CD14-positive monocyte (primary cell): ENCODE measurements around the gene CBFB. TPM values are rescaled to one million over a fixed set of nuclear protein-coding genes. Genes with fewer than 3 reads are reported as not detected.

Source experiments
- DNase-seq, 3 donors: peaks; one replicate each; pipeline ENCODE4 v3.0.0-alpha.2; 2011 to 2022
- H2AFZ ChIP-seq: 2 replicates; pipeline ENCODE4 v1.6.0; 2012; ENCODE audit warnings: mild to moderate bottlenecking, low read depth, low read length, inconsistent platforms; ENCODE audit not compliant: insufficient read depth, poor library complexity, severe bottlenecking
- H3K27ac ChIP-seq, 2 donors: 1 replicate in 1 of 2; 2 replicates in 1 of 2; pipeline ENCODE4 v1.5.1; 2012 to 2013; ENCODE audit warnings: low read length in 2 of 2, control low read depth in 1 of 2, inconsistent platforms in 1 of 2, low read depth in 1 of 2, mild to moderate bottlenecking in 1 of 2
- H3K27me3 ChIP-seq, 2 donors: one replicate each; pipeline versions ENCODE4 v1.6.0 to v1.6.1; 2011 to 2013; ENCODE audit warnings: low read length in 2 of 2; ENCODE audit not compliant: control insufficient read depth in 2 of 2, insufficient read depth in 2 of 2
- H3K36me3 ChIP-seq, 2 donors: replicated peaks in 1 of 2; 1 replicate in 1 of 2; 2 replicates in 1 of 2; pipeline versions ENCODE4 v1.5.1 to v1.6.1; 2012 to 2013; ENCODE audit warnings: low read length in 2 of 2, control low read depth in 1 of 2, inconsistent platforms in 1 of 2, mild to moderate bottlenecking in 1 of 2; ENCODE audit not compliant: insufficient read depth in 2 of 2, control insufficient read depth in 1 of 2
- H3K4me1 ChIP-seq, 2 donors: 1 replicate in 1 of 2; 2 replicates in 1 of 2; pipeline versions ENCODE4 v1.5.1 to v1.6.1; 2012 to 2013; ENCODE audit warnings: low read length in 2 of 2, control low read depth in 1 of 2, inconsistent platforms in 1 of 2, mild to moderate bottlenecking in 1 of 2, moderate library complexity in 1 of 2; ENCODE audit not compliant: insufficient read depth in 2 of 2, control insufficient read depth in 1 of 2
- H3K4me2 ChIP-seq: replicated peaks from 2 replicates; pipeline ENCODE3; 2012; ENCODE audit warnings: low read length, moderate library complexity, mild to moderate bottlenecking; ENCODE audit not compliant: poor library complexity, severe bottlenecking; ENCODE audit errors: extremely low read depth
- H3K4me3 ChIP-seq, 3 experiments: fragments of 200-600 bp in 1 of 3; sonication (generic) in 1 of 3; replicated peaks in 1 of 3; 1 replicate in 2 of 3; 2 replicates in 1 of 3; pipeline ENCODE4 v1.5.1; 2011 to 2013; ENCODE audit warnings: low read length in 3 of 3, mild to moderate bottlenecking in 3 of 3, control low read depth in 2 of 3, low read depth in 2 of 3, inconsistent platforms in 1 of 3, moderate library complexity in 1 of 3
- H3K79me2 ChIP-seq: 2 replicates; pipeline ENCODE4 v1.6.0; 2012; ENCODE audit warnings: mild to moderate bottlenecking, control low read depth, inconsistent platforms, low read length, moderate library complexity; ENCODE audit not compliant: insufficient read depth
- H3K9ac ChIP-seq: 2 replicates; pipeline ENCODE4 v1.6.0; 2017; ENCODE audit warnings: low read length, mild to moderate bottlenecking; ENCODE audit not compliant: insufficient read depth, poor library complexity, severe bottlenecking
- H3K9me3 ChIP-seq, 2 donors: replicated peaks in 1 of 2; 1 replicate in 1 of 2; 2 replicates in 1 of 2; pipeline versions ENCODE4 v1.5.1 to v1.6.1; 2012 to 2013; ENCODE audit warnings: low read length in 2 of 2, control low read depth in 1 of 2; ENCODE audit not compliant: control insufficient read depth in 1 of 2, insufficient read depth in 1 of 2
- H4K20me1 ChIP-seq: 2 replicates; pipeline ENCODE4 v1.6.0; 2012; ENCODE audit warnings: mild to moderate bottlenecking, low read length, control low read depth, moderate library complexity; ENCODE audit not compliant: insufficient read depth
- H3K27ac Mint-ChIP-seq, 7 donors: one replicate each; pipeline ENCODE4 v1.8.0; 2020; ENCODE audit warnings: mild to moderate bottlenecking in 7 of 7, mixed read lengths in 7 of 7, moderate library complexity in 6 of 7, inconsistent platforms in 2 of 7
- H3K27me3 Mint-ChIP-seq, 3 donors: one replicate each; pipeline ENCODE4 v1.8.0; 2021 to 2022; ENCODE audit warnings: low read depth in 3 of 3, mild to moderate bottlenecking in 3 of 3, mixed read lengths in 3 of 3, moderate library complexity in 3 of 3, inconsistent platforms in 1 of 3
- H3K36me3 Mint-ChIP-seq, 2 donors: one replicate each; pipeline ENCODE4 v1.8.0; 2020; ENCODE audit warnings: mixed read lengths in 2 of 2, inconsistent platforms in 1 of 2, mild to moderate bottlenecking in 1 of 2
- H3K4me1 Mint-ChIP-seq: one replicate; pipeline ENCODE4 v1.8.0; 2020; ENCODE audit warnings: mild to moderate bottlenecking, mixed read lengths
- H3K4me3 Mint-ChIP-seq, 2 donors: one replicate each; pipeline ENCODE4 v1.8.0; 2020; ENCODE audit warnings: mild to moderate bottlenecking in 2 of 2, mixed read lengths in 2 of 2, moderate library complexity in 1 of 2
- H3K9me3 Mint-ChIP-seq, 7 donors: one replicate each; pipeline ENCODE4 v1.8.0; 2020 to 2022; ENCODE audit warnings: mixed read lengths in 7 of 7, mild to moderate bottlenecking in 6 of 7, moderate library complexity in 6 of 7, inconsistent platforms in 2 of 7
- CTCF ChIP-seq: fragments of 200-600 bp; IDR thresholded peaks from one replicate; pipeline ENCODE4 v1.8.0; 2022; ENCODE audit warnings: antibody characterized with exemption, mild to moderate bottlenecking
- WGBS: methylation state at CpG from one replicate; pipeline ENCODE4 v1.1.5; 2013; ENCODE audit warnings: missing lambda C conversion rate; ENCODE audit not compliant: insufficient coverage; 5-methylcytosine and 5-hydroxymethylcytosine counted together
- intact Hi-C, 2 donors: fragments of 100-400 bp; cut with micrococcal nuclease; formaldehyde crosslinking; loops; one replicate each; pipeline versions ENCODE4 v1.15.0 to v1.15.1; 2023
- polyA minus RNA-seq: library from RNA; depleted of rRNA, polyadenylated mRNA; stranded (reverse); fragments of >200 nt; gene quantifications from 2 replicates; pipeline ENCODE4 v1.2.3, GENCODE V29; 2012
- polyA plus RNA-seq, 3 donors: library from polyadenylated mRNA; depleted of rRNA in 1 of 3; unstranded in 2 of 3; stranded (reverse) in 1 of 3; fragments of 300-500 nt in 2 of 3; fragments of >200 nt in 1 of 3; fragmentation: Illumina TruSeq in 2 of 3; gene quantifications; 1 replicate in 2 of 3; 2 replicates in 1 of 3; pipeline ENCODE4 v1.2.3, GENCODE V29; 2012 to 2021
- total RNA-seq, 12 experiments: library from RNA in 1 of 12; stranded (reverse) in 1 of 12; fragments of 120-200 nt in 1 of 12; gene quantifications; one replicate each; pipeline ENCODE4 v1.2.4 and lab custom pipeline; 2013 to 2026; ENCODE audit warnings: mixed read lengths in 6 of 12, inconsistent platforms in 1 of 12

The CBFB gene
- total RNA-seq (2013) = 73.4 TPM
- 10 to 100 TPM; 28.3 to 45.4 (median 29.5) TPM for polyA plus RNA-seq
- 21.5 and 45.0 TPM in 2 replicates for polyA minus RNA-seq
- total RNA-seq (lab: John Stamatoyannopoulos, UW) = 34.0 to 112 (median 61.1) reads per million in 11 experiments

DNA sequence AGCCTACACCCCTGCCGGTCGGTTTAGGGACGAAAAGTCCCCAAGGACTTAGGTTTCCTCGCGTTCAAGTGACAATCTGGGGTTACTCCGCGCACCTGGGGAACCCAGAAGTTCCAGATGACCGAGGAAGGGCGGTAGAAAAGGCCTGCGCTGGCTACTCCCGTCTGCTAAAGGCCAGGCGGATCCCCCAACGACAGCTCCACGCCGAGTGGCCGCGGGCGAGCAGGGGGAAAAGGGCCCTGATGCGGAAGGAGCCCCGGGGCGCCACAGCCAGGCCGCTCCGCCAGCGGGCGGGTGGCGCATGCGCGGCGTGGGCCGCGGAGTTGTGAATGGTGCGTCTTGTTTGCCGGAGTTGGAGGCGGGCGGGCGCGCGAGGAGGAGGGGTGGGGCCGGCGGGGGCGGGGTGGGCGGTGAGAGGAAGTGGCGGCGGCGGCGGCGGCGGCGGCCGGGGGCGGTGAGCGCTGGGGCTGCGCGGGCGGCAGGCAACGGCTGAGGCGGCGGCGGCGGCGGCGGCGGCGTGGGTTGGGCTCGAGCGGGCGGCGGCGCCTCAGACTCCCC lies at the start of gene CBFB:
Gene CBFB, plus strand, starts transcription at position 454 of the 558 bp plus-strand sequence. CDS start 259 bp downstream, outside the sequence.
- H3K27me3 ChIP-seq = no peaks in the 10 kb centered on the region
- peak within 1 kb of the TSS; percentile 90 for H3K9ac ChIP-seq
- no peak for TF ChIP-seq CTCF
- no peaks in the 10 kb centered on the region for H3K27me3 Mint-ChIP-seq
- H3K4me3 Mint-ChIP-seq = peak within 1 kb of the TSS; percentile 91 to 92
- H3K4me2 ChIP-seq = peak within 1 kb of the TSS; percentile 81
- peaks cover 11 to 21% of the 10 kb centered on the region in 2 donors for H3K36me3 Mint-ChIP-seq
- peaks cover 14 to 24% of the 10 kb centered on the region in 2 donors for H3K4me1 ChIP-seq
- peaks cover 6 to 21% of the 10 kb centered on the region in 2 donors for H3K36me3 ChIP-seq
- no peaks in the 10 kb centered on the region for H3K9me3 Mint-ChIP-seq
- peak within 1 kb of the TSS; percentile 91 to 98 (median 96) for H3K27ac Mint-ChIP-seq
- WGBS = under 1% methylated on average over 44 of the region's 69 CpGs
- peaks cover 44% of the 10 kb centered on the region for H3K79me2 ChIP-seq
- peak within 1 kb of the TSS; percentile 62 to 92 (median 68) for H3K4me3 ChIP-seq
- DNase-seq = peak; percentile 93 to 94 (median 93)
- peaks cover 41% of the 10 kb centered on the region for H4K20me1 ChIP-seq
- intact Hi-C loops = loop anchor here (5.0 to 10.0 kb wide), 2 partner anchors 76 to 89 kb away; partner anchors contain the start of gene PHAF1 (in 1 of the 2)
- H3K4me1 Mint-ChIP-seq = peaks cover 27% of the 10 kb centered on the region
- no peaks in the 10 kb centered on the region for H3K9me3 ChIP-seq
- H2AFZ ChIP-seq = peak within 1 kb of the TSS; percentile 99
- peak within 1 kb of the TSS; percentile 86 to 98 for H3K27ac ChIP-seq

DNA sequence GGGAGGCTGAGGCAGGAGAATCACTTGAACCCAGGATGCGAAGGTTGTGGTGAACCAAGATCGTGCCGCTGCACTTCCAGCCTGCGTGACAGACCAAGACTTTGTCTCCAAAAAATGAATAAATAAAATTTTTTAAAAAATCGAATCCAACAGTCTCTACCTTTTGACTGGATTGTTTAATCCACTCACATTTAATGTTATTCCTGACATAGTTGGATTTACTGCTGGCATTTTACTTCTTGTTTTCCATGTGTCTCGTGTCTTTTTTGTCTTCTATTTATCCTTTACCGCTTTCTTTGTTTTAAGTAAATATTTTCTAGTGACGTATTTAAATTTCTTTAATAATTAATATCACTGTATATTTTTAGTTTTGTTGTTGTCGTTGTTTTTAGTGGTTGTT lies 45.9 kb upstream of the CBFB start:
- Histone ChIP-seq H3K4me1 (no peaks in the 10 kb centered on the region), H3K27me3 (no peaks in the 10 kb centered on the region), H3K9ac (no peak overlapping the region), H3K4me2 (no peak overlapping the region), H3K79me2 (no peaks in the 10 kb centered on the region), H3K9me3 (no peaks in the 10 kb centered on the region), H2AFZ (no peak overlapping the region), H3K4me3 (no peak overlapping the region), H4K20me1 (no peaks in the 10 kb centered on the region), H3K36me3 (no peaks in the 10 kb centered on the region), H3K27ac (no peak overlapping the region)
- Mint-ChIP-seq H3K4me1 (no peaks in the 10 kb centered on the region), H3K27me3 (peaks cover 5 to 10% (median 5%) of the 10 kb centered on the region in 3 donors), H3K9me3 (no peaks in the 10 kb centered on the region), H3K27ac (no peak overlapping the region), H3K36me3 (no peaks in the 10 kb centered on the region), H3K4me3 (no peak overlapping the region)
- intact Hi-C loops = no loop called here
- DNase-seq = no peak
- 80% methylated on average over 1 of the region's 9 CpGs for WGBS
- TF ChIP-seq CTCF = no peak
